ENCODE data around the gene TNFRSF18. TPM values are rescaled to one million over a fixed set of nuclear protein-coding genes. Genes with fewer than 3 reads are reported as not detected.
"Not testable (repeated sequence)": the region's sequence is repeated elsewhere in the genome, so short reads cannot be mapped to it uniquely, and the experiment has no call there.

Gene TNFRSF18
- total and polyA plus RNA-seq, 10 of the 15 experiments (the other 5 are each of a cell fraction or from before 2014, with no cell fraction given) = 0.18 to 7.5 (median 1.5) TPM; not detected in 1

DNA sequence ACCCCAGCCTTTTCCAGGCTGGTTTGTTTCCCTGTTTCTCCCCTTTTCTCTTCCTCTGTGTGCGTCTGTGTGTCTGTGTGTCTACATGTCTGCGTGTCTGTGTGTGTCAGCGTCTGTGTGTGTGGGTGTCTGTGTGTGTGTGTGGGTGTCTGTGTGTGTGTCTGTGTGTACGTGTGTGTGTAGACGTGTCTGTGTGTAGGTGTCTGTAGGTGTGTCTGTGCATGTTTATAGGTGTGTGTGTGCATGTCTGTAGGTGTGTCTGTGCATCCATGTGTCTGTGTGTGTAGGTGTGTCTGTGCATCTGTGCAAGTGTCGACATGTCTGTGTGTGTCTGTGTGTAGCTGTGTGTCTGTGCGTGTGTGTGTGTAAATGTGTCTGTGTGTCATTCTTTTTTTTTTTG lies 29.5 kb downstream of the TNFRSF18 start:
- WGBS (ENCODE audit: insufficient coverage, insufficient replicate concordance, low lambda C conversion rate, missing lambda C conversion rate) = 8% methylated on average over 7 of the region's 7 CpGs
- Histone ChIP-seq H3K4me1 (ENCODE audit: control insufficient read depth, insufficient read depth, low read length) (peaks cover 7% of the 10 kb centered on the region), H4K20me1 (ENCODE audit: control insufficient read depth, insufficient read depth) (no peaks in the 10 kb centered on the region), H3K9me3 (replicated peaks; ENCODE audit: control insufficient read depth, insufficient read depth, low read length) (no peaks in the 10 kb centered on the region; the same call in 2 of the 3 replicates), H3K27me3 (replicated peaks in 1 of 2; ENCODE audit: control insufficient read depth in 2 of 2, insufficient read depth in 2 of 2, low read length in 1 of 2) (no peaks in the 10 kb centered on the region; a peak in 2 of 4 replicates), H3K9ac (ENCODE audit: control insufficient read depth, insufficient read depth, low read length) (no peak overlapping the region), H3K4me3 (no peak overlapping the region), H3K79me2 (ENCODE audit: control insufficient read depth, insufficient read depth, low read length) (no peaks in the 10 kb centered on the region), H2AFZ (ENCODE audit: control insufficient read depth, low read depth, low read length) (no peak overlapping the region), H3K27ac (ENCODE audit: control insufficient read depth, insufficient read depth) (no peak overlapping the region), H3K4me2 (ENCODE audit: control insufficient read depth, insufficient read depth) (no peak overlapping the region), H3K36me3 (ENCODE audit: control insufficient read depth in 2 of 2, insufficient read depth in 2 of 2, low read length in 1 of 2) (no peaks in the 10 kb centered on the region)
- ChIA-PET SMC1A (ENCODE audit: uncharacterized antibody, unreplicated experiment) (no interaction called here), POLR2A (no interaction called here), RAD21 (ENCODE audit: unreplicated experiment) (no interaction called here), CTCF (no interaction called here)
- in situ Hi-C loops (cut with MboI) (no loop called here), intact Hi-C loops (cut with micrococcal nuclease; ENCODE audit: unreplicated experiment) (no loop called here)
- ATAC-seq (no peak), FAIRE-seq (no peak), DNase-seq (ENCODE audit: low read depth, low spot score) (no peak)
- TF ChIP-seq ZNF24 (IDR thresholded peaks at IDR 0.05) (no peak), BMI1 (IDR thresholded peaks at IDR 0.05; ENCODE audit: borderline replicate concordance) (no peak)
- TF ChIP-seq, protein P1, sequence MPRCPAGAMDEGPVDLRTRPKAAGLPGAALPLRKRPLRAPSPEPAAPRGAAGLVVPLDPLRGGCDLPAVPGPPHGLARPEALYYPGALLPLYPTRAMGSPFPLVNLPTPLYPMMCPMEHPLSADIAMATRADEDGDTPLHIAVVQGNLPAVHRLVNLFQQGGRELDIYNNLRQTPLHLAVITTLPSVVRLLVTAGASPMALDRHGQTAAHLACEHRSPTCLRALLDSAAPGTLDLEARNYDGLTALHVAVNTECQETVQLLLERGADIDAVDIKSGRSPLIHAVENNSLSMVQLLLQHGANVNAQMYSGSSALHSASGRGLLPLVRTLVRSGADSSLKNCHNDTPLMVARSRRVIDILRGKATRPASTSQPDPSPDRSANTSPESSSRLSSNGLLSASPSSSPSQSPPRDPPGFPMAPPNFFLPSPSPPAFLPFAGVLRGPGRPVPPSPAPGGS (IDR thresholded peaks at IDR 0.05; ENCODE audit: borderline replicate concordance, insufficient read depth, low read depth, low read length, poor library complexity, severe bottlenecking) = peak; percentile 24
- TF ChIP-seq, protein P2, sequence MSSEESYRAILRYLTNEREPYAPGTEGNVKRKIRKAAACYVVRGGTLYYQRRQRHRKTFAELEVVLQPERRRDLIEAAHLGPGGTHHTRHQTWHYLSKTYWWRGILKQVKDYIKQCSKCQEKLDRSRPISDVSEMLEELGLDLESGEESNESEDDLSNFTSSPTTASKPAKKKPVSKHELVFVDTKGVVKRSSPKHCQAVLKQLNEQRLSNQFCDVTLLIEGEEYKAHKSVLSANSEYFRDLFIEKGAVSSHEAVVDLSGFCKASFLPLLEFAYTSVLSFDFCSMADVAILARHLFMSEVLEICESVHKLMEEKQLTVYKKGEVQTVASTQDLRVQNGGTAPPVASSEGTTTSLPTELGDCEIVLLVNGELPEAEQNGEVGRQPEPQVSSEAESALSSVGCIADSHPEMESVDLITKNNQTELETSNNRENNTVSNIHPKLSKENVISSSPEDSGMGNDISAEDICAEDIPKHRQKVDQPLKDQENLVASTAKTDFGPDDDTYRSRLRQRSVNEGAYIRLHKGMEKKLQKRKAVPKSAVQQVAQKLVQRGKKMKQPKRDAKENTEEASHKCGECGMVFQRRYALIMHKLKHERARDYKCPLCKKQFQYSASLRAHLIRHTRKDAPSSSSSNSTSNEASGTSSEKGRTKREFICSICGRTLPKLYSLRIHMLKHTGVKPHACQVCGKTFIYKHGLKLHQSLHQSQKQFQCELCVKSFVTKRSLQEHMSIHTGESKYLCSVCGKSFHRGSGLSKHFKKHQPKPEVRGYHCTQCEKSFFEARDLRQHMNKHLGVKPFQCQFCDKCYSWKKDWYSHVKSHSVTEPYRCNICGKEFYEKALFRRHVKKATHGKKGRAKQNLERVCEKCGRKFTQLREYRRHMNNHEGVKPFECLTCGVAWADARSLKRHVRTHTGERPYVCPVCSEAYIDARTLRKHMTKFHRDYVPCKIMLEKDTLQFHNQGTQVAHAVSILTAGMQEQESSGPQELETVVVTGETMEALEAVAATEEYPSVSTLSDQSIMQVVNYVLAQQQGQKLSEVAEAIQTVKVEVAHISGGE (CRISPR knock-in tag; IDR thresholded peaks at IDR 0.05) = no peak
- BruUV-seq (replicated peaks) = no TSS peak

DNA sequence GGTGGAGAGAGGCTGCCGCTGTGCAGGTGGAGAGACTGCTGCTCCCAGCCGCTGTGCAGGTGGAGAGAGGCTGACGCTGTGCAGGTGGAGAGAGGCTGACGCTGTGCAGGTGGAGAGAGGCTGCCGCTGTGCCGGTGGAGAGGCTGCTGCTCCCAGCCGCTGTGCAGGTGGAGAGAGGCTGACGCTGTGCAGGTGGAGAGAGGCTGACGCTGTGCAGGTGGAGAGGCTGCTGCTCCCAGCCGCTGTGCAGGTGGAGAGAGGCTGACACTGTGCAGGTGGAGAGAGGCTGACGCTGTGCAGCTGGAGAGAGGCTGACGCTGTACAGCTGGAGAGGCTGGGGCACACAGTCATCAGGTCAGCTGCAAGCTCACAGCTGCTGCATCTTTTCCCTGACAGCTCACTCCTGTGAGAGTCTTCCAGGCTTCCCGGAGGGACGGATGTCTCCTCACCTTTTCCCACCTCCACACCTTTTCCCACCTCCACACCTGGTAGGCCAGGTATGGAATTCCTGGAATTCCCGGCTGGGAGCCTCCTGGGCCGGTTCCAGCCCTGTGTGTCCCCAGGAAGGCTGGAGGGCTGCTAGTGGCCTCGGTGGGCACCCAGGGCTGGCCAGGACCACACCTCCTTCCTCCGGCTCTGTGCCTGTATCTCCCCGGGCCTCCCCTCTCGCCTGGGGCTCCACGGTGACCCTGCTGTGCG lies 30.2 kb downstream of the TNFRSF18 start:
- peaks cover 14% of the 10 kb centered on the region for H3K4me1 ChIP-seq (ENCODE audit: control insufficient read depth, insufficient read depth, low read length)
- intact Hi-C loops (cut with micrococcal nuclease; ENCODE audit: unreplicated experiment); DNase-seq (ENCODE audit: low read depth, low spot score); BruUV-seq (replicated peaks); ATAC-seq; H3K9me3 ChIP-seq (replicated peaks; ENCODE audit: control insufficient read depth, insufficient read depth, low read length); FAIRE-seq; H3K79me2 ChIP-seq (ENCODE audit: control insufficient read depth, insufficient read depth, low read length); H4K20me1 ChIP-seq (ENCODE audit: control insufficient read depth, insufficient read depth); H2AFZ ChIP-seq (ENCODE audit: control insufficient read depth, low read depth, low read length); CTCF ChIA-PET; H3K4me3 ChIP-seq; H3K27me3 ChIP-seq (replicated peaks in 1 of 2; ENCODE audit: control insufficient read depth in 2 of 2, insufficient read depth in 2 of 2, low read length in 1 of 2); H3K27ac ChIP-seq (ENCODE audit: control insufficient read depth, insufficient read depth); SMC1A ChIA-PET (ENCODE audit: uncharacterized antibody, unreplicated experiment); H3K36me3 ChIP-seq (ENCODE audit: control insufficient read depth in 2 of 2, insufficient read depth in 2 of 2, low read length in 1 of 2); in situ Hi-C loops (cut with MboI); H3K4me2 ChIP-seq (ENCODE audit: control insufficient read depth, insufficient read depth); H3K9ac ChIP-seq (ENCODE audit: control insufficient read depth, insufficient read depth, low read length); POLR2A ChIA-PET: not testable (repeated sequence)
- RAD21 ChIA-PET (ENCODE audit: unreplicated experiment) = interaction anchor here (1.4 kb wide), 1 partner anchor 54 kb away, joined by 4 read pairs; no protein-coding TSS in a partner anchor
- 43% methylated on average over 22 of the region's 22 CpGs for WGBS (ENCODE audit: insufficient coverage, insufficient replicate concordance, low lambda C conversion rate, missing lambda C conversion rate)
